Natural killer cell (primary cell): ENCODE data around the gene SGTB. TPM values are rescaled to one million over a fixed set of nuclear protein-coding genes. Genes with fewer than 3 reads are reported as not detected.

Experiments used
- ATAC-seq, 3 donors: fragments of 150-1000 bp in 2 of 3; fragments of 200-7000 bp in 1 of 3; cut with Tn5 transposase; 1 replicate in 1 of 3; 2 replicates in 2 of 3; pipeline ENCODE4 v1.10.0; 2021; ENCODE audit warnings: mild to moderate bottlenecking in 2 of 3, moderate library complexity in 2 of 3
- DNase-seq, 2 donors: peaks; one replicate each; pipeline versions ENCODE4 v3.0.0 to v3.0.0-alpha.2; 2013 to 2021; ENCODE audit warnings: mixed read lengths in 1 of 2
- H3K27ac ChIP-seq: one replicate; pipeline ENCODE4 v1.5.1; 2013; ENCODE audit warnings: mild to moderate bottlenecking, low read length
- H3K27me3 ChIP-seq: one replicate; pipeline ENCODE4 v1.6.1; 2013; ENCODE audit warnings: low read length; ENCODE audit not compliant: control insufficient read depth, insufficient read depth
- H3K36me3 ChIP-seq: one replicate; pipeline ENCODE4 v1.6.1; 2013; ENCODE audit warnings: low read length; ENCODE audit not compliant: control insufficient read depth, insufficient read depth
- H3K4me1 ChIP-seq: one replicate; pipeline ENCODE4 v1.6.1; 2013; ENCODE audit warnings: low read length; ENCODE audit not compliant: control insufficient read depth, insufficient read depth
- H3K4me3 ChIP-seq: one replicate; pipeline ENCODE4 v1.5.1; 2013; ENCODE audit warnings: low read length
- H3K9me3 ChIP-seq: one replicate; pipeline ENCODE4 v1.6.1; 2013; ENCODE audit warnings: low read length; ENCODE audit not compliant: control insufficient read depth, insufficient read depth
- H3K27ac Mint-ChIP-seq, 2 donors: one replicate each; pipeline ENCODE4 v1.8.0; 2022; ENCODE audit warnings: mild to moderate bottlenecking in 2 of 2, mixed read lengths in 2 of 2, moderate library complexity in 1 of 2
- H3K27me3 Mint-ChIP-seq, 2 donors: one replicate each; pipeline ENCODE4 v1.8.0; 2022; ENCODE audit warnings: low read depth in 2 of 2, mixed read lengths in 2 of 2
- H3K36me3 Mint-ChIP-seq: one replicate; pipeline ENCODE4 v1.8.0; 2022; ENCODE audit warnings: mixed read lengths
- H3K4me1 Mint-ChIP-seq, 2 donors: one replicate each; pipeline ENCODE4 v1.8.0; 2022; ENCODE audit warnings: mixed read lengths in 2 of 2
- H3K4me3 Mint-ChIP-seq: one replicate; pipeline ENCODE4 v1.8.0; 2022; ENCODE audit warnings: mild to moderate bottlenecking, moderate library complexity, mixed read lengths
- H3K9me3 Mint-ChIP-seq, 2 donors: one replicate each; pipeline ENCODE4 v1.8.0; 2022; ENCODE audit warnings: mixed read lengths in 2 of 2
- WGBS: methylation state at CpG from one replicate; pipeline ENCODE4 v1.1.7; 2013; ENCODE audit warnings: missing lambda C conversion rate; ENCODE audit not compliant: insufficient coverage; 5-methylcytosine and 5-hydroxymethylcytosine counted together
- intact Hi-C: fragments of 100-400 bp; cut with micrococcal nuclease; formaldehyde crosslinking; loops from one replicate; pipeline ENCODE4 v1.14.2; 2022
- total RNA-seq, 4 donors: library from RNA; stranded (reverse); fragments of 120-200 nt in 1 of 4; gene quantifications; one replicate each; pipeline versions ENCODE4 v1.2.3 to v1.2.4, GENCODE V29; 2013 to 2022
- TF ChIP-seq, protein P1 (sequence below): fragments of 200-600 bp; IDR thresholded peaks from one replicate; pipeline ENCODE4 v1.8.0; 2022; ENCODE audit warnings: antibody characterized with exemption

SGTB gene
- total RNA-seq: 10 to 100 TPM in 2 of 3 donors, 1 to 10 TPM in 1; 6.9 to 12.0 (median 10.0) TPM
- total RNA-seq (2013): 7.2 TPM

GRCh38 chr5:65721720-65722574 lies at the start of gene SGTB, which contains the start of gene NLN:
SGTB (minus strand) TSS chr5:65722109; CDS start chr5:65720807, 1,302 bp downstream.
NLN (plus strand) TSS chr5:65722205; CDS start chr5:65722374, 169 bp downstream.
- H3K27me3 Mint-ChIP-seq: peaks cover 6 to 12% of the 10 kb centered on the region in 2 donors
- under 1% methylated on average over 92 of the region's 92 CpGs for WGBS
- Histone ChIP-seq H3K36me3 (peaks cover 2% of the 10 kb centered on the region), H3K27ac (peak within 1 kb of the TSS; percentile 52), H3K4me3 (peak within 1 kb of the TSS; percentile 73), H3K27me3 (no peaks in the 10 kb centered on the region), H3K4me1 (peaks cover 27% of the 10 kb centered on the region), H3K9me3 (no peaks in the 10 kb centered on the region)
- H3K27ac Mint-ChIP-seq: peak within 1 kb of the TSS; percentile 62 to 76
- H3K4me3 Mint-ChIP-seq: peak within 1 kb of the TSS; percentile 92
- H3K36me3 Mint-ChIP-seq: no peaks in the 10 kb centered on the region
- ATAC-seq (peak; percentile 97 to 99 (median 98)), DNase-seq (peak; percentile 84 to 89)
- H3K9me3 Mint-ChIP-seq: no peaks in the 10 kb centered on the region
- intact Hi-C loops: loop anchor here (5.0 kb wide), 2 partner anchors 160 to 425 kb away; partner anchors contain the start of genes CENPK and PPWD1
- H3K4me1 Mint-ChIP-seq: peaks cover 17 to 18% of the 10 kb centered on the region in 2 donors
- TF ChIP-seq, protein P1, sequence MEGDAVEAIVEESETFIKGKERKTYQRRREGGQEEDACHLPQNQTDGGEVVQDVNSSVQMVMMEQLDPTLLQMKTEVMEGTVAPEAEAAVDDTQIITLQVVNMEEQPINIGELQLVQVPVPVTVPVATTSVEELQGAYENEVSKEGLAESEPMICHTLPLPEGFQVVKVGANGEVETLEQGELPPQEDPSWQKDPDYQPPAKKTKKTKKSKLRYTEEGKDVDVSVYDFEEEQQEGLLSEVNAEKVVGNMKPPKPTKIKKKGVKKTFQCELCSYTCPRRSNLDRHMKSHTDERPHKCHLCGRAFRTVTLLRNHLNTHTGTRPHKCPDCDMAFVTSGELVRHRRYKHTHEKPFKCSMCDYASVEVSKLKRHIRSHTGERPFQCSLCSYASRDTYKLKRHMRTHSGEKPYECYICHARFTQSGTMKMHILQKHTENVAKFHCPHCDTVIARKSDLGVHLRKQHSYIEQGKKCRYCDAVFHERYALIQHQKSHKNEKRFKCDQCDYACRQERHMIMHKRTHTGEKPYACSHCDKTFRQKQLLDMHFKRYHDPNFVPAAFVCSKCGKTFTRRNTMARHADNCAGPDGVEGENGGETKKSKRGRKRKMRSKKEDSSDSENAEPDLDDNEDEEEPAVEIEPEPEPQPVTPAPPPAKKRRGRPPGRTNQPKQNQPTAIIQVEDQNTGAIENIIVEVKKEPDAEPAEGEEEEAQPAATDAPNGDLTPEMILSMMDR: no peak

- no peak for DNase-seq
- Mint-ChIP-seq H3K27me3 (no peaks in the 10 kb centered on the region), H3K4me3 (no peak overlapping the region), H3K36me3 (no peaks in the 10 kb centered on the region), H3K27ac (no peak overlapping the region), H3K9me3 (no peaks in the 10 kb centered on the region), H3K4me1 (no peaks in the 10 kb centered on the region)
- 100% methylated on average over 2 of the region's 2 CpGs for WGBS
- no peak overlapping the region for H3K27ac ChIP-seq
- H3K36me3 ChIP-seq: no peaks in the 10 kb centered on the region
- H3K27me3 ChIP-seq: no peaks in the 10 kb centered on the region
- H3K9me3 ChIP-seq: no peaks in the 10 kb centered on the region
- TF ChIP-seq, protein P1: no peak
- no peaks in the 10 kb centered on the region for H3K4me1 ChIP-seq
- no peak overlapping the region for H3K4me3 ChIP-seq
- intact Hi-C loops: no loop called here
- no peak for ATAC-seq
Observed at GRCh38 chr5:65771266-65771665, 49.4 kb upstream of the SGTB start.

DNA sequence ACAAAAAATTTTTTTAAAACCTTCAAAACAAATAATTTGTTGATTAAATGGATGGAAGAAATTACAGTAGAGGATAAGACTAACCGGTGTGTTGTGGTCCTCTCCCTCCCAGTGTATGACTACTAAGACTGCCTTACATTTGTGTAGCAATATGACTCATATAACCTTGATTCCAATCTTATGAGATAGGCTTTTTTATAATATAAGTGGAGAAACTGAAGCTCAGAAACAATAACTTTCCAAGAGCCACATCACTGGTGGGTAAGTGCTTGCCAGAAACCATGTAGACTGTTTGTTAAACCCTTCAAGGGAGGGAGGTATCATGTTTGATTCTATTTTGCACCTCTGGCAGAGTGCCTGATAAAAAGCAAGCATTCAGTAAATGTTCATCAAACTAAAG lies 47.6 kb upstream of the SGTB start:
- TF ChIP-seq, protein P1: no peak
- Histone ChIP-seq H3K9me3 (no peaks in the 10 kb centered on the region), H3K36me3 (no peaks in the 10 kb centered on the region), H3K4me3 (no peak overlapping the region), H3K4me1 (no peaks in the 10 kb centered on the region), H3K27me3 (no peaks in the 10 kb centered on the region), H3K27ac (no peak overlapping the region)
- WGBS: no CpG with 5 or more reads among the region's 1 CpG
- Mint-ChIP-seq H3K4me1 (no peaks in the 10 kb centered on the region), H3K27me3 (no peaks in the 10 kb centered on the region), H3K36me3 (no peaks in the 10 kb centered on the region), H3K4me3 (no peak overlapping the region), H3K9me3 (no peaks in the 10 kb centered on the region), H3K27ac (no peak overlapping the region)
- DNase-seq (no peak), ATAC-seq (no peak)
- intact Hi-C loops: loop anchor here (10.0 kb wide), 4 partner anchors 155 to 405 kb away; partner anchors contain the start of genes ERBIN and SREK1
